Measurements from ENCODE around the gene PAK4. TPM values are rescaled to one million over a fixed set of nuclear protein-coding genes. Genes with fewer than 3 reads are reported as not detected.

Gene PAK4
- total and polyA plus RNA-seq, 7 donors = 7.2 to 22.0 (median 12.5) TPM

DNA sequence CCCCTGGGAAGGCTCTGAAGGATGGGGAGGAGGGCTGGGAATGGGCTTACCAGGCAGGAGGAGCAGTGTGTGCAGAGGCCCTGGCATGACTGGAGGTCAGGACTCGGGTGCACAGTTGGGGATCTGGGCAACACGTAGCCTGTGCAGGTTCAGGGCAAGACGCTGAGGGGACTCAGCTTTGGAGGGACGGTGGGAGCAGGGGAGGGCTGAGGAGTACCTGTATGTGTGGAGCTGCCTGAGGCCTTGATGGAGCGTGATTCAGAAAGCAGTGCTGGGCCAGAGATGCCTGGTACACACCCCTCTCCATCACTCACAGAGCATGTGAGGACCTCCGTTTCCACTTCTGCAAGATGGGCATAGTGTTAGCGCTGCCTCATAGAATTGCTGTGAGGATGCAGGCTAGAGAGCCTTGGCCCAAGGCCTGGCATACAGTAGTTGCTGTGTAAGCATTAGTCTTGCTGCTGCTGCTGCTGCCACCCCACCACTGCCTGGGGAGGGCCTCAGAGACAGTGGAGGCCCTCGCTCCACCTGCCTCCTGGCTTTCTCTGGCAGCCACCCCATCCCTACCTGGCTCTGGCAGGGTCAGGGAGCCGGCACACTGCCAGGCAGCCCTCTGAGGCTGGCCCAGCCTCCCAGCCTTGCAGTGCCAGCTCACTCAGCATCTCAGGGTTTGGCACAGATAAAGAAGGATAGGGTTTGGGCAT, 2.4 kb downstream of the PAK4 start:
- Histone ChIP-seq H3K36me3 (ENCODE audit: insufficient read depth in 1 of 2, low read depth in 1 of 2) (no peaks in the 10 kb centered on the region), H3K9me3 (no peaks in the 10 kb centered on the region), H3K4me1 (peaks cover 18% of the 10 kb centered on the region), H3K27ac (no peak overlapping the region), H3K27me3 (ENCODE audit: insufficient read depth in 3 of 3, low read length in 2 of 3) (no peaks in the 10 kb centered on the region), H3K4me3 (no peak overlapping the region)
- WGBS, 3 donors = 53 to 67% (median 61%) methylated on average over 9 of the region's 9 CpGs
- DNase-seq = no peak
- TF ChIP-seq, protein P1, sequence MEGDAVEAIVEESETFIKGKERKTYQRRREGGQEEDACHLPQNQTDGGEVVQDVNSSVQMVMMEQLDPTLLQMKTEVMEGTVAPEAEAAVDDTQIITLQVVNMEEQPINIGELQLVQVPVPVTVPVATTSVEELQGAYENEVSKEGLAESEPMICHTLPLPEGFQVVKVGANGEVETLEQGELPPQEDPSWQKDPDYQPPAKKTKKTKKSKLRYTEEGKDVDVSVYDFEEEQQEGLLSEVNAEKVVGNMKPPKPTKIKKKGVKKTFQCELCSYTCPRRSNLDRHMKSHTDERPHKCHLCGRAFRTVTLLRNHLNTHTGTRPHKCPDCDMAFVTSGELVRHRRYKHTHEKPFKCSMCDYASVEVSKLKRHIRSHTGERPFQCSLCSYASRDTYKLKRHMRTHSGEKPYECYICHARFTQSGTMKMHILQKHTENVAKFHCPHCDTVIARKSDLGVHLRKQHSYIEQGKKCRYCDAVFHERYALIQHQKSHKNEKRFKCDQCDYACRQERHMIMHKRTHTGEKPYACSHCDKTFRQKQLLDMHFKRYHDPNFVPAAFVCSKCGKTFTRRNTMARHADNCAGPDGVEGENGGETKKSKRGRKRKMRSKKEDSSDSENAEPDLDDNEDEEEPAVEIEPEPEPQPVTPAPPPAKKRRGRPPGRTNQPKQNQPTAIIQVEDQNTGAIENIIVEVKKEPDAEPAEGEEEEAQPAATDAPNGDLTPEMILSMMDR (IDR thresholded peaks at IDR 0.05) = no peak
- intact Hi-C loops (cut with DNase I) = loop anchor here in 1 of 2 donors (10.0 kb wide), 2 partner anchors 163 to 287 kb away; partner anchors contain the start of gene PLEKHG2
- no peak for ATAC-seq

DNA sequence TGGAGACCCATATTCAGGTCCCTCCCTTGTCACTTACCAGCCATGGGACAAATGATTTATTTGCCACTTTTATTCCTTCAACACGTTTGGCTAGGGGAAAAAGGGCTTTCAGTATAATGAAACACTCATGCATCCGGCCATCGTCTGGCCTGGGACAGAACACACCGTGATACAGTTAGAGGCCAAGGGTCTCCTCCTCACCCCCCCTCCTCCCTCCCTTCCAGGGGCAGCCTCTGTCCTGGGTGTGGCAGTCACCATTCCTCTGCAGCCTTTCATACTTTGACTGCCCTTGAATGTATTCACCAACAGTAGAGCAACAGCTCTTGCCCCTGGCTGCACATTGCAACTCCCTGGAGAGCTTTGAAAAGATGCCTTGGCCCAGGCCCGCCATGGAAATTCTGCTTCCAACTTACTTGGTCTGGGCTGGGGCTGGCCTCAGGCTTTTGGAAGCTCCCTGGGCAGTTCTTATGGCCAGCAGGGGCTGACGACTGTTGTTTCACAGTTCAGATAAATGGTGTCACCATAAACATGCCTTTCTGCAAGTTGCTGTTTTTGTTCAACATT, 3.0 kb downstream of the PAK4 start:
- no peak for ATAC-seq
- peaks cover 18% of the 10 kb centered on the region for H3K4me1 ChIP-seq
- DNase-seq = no peak
- no peaks in the 10 kb centered on the region for H3K9me3 ChIP-seq
- TF ChIP-seq, protein P1 (IDR thresholded peaks at IDR 0.05) = no peak
- H3K36me3 ChIP-seq (ENCODE audit: insufficient read depth in 1 of 2, low read depth in 1 of 2) = no peaks in the 10 kb centered on the region
- intact Hi-C loops (cut with DNase I) = loop anchor here in 1 of 2 donors (10.0 kb wide), 2 partner anchors 164 to 286 kb away; partner anchors contain the start of gene PLEKHG2
- H3K4me3 ChIP-seq = no peak overlapping the region
- no peak overlapping the region for H3K27ac ChIP-seq
- WGBS, 3 donors = 38 to 51% (median 41%) methylated on average over 6 of the region's 6 CpGs
- H3K27me3 ChIP-seq (ENCODE audit: insufficient read depth in 3 of 3, low read length in 2 of 3) = no peaks in the 10 kb centered on the region

DNA sequence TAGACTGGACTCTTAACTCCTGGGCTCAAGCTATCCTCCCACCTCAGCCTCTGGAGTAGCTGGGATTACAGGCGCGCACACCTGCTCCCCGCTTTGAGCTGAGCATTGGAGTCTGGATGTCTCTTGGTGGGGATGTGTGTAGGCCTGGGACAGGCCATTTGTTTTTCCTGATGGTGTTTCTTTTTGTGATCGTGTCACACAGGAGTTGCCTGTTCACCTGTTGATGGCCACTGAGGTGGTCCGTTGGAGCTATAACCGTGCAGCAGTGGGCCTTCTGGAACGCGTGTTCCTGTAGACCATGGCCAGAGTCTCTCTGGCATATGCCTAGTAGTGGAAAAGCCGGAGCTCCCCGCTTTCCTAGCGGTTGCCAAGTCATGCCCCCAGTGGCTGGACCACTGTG, 3.5 kb downstream of the PAK4 start:
- 82 to 88% (median 86%) methylated on average over 11 of the region's 11 CpGs for WGBS, 3 donors
- H3K4me1 ChIP-seq = peaks cover 18% of the 10 kb centered on the region
- no peaks in the 10 kb centered on the region for H3K36me3 ChIP-seq (ENCODE audit: insufficient read depth in 1 of 2, low read depth in 1 of 2)
- no peak overlapping the region for H3K4me3 ChIP-seq
- TF ChIP-seq, protein P1 (IDR thresholded peaks at IDR 0.05) = no peak
- intact Hi-C loops (cut with DNase I) = loop anchor here in 1 of 2 donors (10.0 kb wide), 2 partner anchors 164 to 286 kb away; partner anchors contain the start of gene PLEKHG2
- no peak for ATAC-seq
- H3K27ac ChIP-seq = no peak overlapping the region
- DNase-seq = no peak
- no peaks in the 10 kb centered on the region for H3K27me3 ChIP-seq (ENCODE audit: insufficient read depth in 3 of 3, low read length in 2 of 3)
- H3K9me3 ChIP-seq = no peaks in the 10 kb centered on the region

DNA sequence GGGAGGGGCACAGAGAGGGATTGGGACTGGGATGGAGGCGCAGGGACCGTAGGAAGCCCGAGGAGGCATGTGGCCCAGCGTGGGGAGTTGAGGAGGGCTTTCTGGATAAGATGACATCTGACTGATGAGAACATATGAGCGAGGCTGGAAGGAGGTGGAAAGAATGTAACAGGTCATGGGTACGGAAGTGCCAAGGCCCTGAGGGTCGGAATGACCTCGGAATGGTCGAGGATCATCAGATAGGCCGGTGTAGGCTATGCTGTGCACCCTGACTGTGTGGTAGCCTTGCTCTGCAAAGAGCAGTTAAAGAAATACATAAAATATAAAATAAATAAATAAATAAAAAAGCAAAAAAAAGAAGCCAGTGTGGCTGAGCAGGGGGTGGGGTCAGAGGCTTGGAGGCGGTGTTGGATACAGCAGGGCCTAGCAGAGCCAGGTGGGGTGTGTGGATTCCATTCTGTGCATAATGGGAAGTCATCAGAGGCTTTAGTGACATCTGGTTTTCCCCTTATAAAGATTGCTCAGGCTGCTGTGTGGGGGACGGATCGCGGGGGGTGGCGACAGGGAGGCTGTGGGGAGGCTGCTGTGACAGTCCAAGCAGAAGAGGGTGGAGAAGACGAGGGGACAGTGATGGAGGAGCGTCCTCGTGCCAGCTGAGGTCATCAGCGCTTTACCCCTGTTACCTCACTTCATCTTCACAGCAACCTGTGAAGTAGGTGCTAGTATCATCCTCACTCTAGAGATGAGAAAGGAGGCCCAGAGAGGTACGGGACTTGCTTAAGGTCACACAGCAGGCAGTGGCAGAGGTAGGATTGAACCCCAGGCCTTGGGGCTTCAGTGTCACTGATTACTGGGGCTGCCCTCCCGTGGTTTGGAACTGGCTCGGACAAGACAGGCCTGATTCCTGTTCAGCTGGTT, 5.0 kb downstream of the PAK4 start:
- H3K9me3 ChIP-seq = no peaks in the 10 kb centered on the region
- TF ChIP-seq, protein P1 (IDR thresholded peaks at IDR 0.05) = no peak
- no peak overlapping the region for H3K4me3 ChIP-seq
- H3K4me1 ChIP-seq = peaks cover 18% of the 10 kb centered on the region
- H3K36me3 ChIP-seq (ENCODE audit: insufficient read depth in 1 of 2, low read depth in 1 of 2) = no peaks in the 10 kb centered on the region
- 57 to 68% (median 61%) methylated on average over 21 to 22 of the region's 22 CpGs for WGBS, 3 donors
- intact Hi-C loops (cut with DNase I) = no loop called here
- H3K27ac ChIP-seq = no peak overlapping the region
- no peaks in the 10 kb centered on the region for H3K27me3 ChIP-seq (ENCODE audit: insufficient read depth in 3 of 3, low read length in 2 of 3)
- ATAC-seq (no peak), DNase-seq (no peak)
